ENCODE data around the gene CCND1.

The CCND1 gene

DNA sequence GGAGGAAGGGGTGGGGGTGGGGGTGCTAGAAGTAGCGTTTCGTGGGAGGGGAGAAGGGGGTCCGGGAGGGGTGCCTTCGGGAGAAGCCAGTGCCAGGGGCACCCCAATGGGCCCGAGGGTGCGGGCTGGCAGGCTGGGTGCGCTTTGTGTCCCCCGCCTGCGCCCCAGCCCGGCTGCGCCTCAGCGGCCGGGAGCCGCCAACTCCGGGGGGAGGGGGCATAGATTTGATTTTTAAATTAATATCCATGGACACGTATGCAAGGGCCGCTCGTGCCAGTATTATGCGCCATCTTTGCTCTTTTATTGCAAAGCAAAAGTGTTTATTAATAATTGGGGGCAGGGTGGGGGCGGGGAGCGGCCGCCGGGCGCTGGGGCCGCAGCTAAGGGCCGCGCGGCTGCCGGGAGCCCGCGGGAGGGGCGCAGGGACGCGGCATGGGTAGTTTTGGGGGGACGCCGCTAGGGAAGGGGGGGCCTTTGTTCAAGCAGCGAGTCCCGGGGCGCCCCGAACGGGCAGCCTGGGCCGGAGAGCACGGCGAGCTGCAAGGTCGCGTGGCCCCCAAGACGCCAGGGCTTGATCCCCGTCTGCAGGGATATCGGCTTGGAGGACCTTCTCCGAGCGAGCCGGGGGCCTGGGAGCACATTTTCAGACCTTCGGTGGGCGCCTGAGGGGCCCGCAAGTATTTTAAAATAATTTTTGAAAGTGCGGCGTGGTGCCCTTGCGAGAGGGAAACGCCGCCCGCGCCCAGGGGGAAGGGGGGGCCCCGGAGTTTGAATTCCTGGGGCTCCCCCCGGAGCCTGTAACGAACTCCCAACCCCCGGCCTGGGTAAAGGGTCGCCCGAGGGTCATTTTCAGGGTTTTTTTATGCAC, 959 bp downstream of the CCND1 start:
- DNase-seq (ENCODE audit: insufficient read length, low spot score) (no peak), FAIRE-seq (no peak)
- TF ChIP-seq POLR2A (IDR thresholded peaks at IDR 0.05; ENCODE audit: low read depth, low read length): no peak

DNA sequence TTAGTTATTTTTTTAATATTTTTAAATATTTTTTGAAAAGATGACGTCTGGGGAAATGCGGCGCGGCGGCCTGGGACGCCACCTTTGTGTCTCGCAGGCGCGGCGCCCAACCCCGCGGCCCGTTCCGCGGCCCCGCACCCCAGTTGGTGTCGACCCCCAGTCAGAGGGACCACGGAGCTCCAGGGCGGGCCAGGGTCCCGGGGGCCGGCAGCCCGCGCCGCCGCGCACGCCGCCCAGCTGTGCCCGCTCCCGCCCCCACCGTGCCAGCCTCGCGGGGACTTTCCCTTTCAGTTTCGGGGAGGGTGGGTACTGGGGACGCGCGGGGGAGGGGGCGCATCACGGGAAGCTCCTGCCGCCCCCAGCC, 1.6 kb downstream of the CCND1 start:
- TF ChIP-seq POLR2A (IDR thresholded peaks at IDR 0.05; ENCODE audit: low read depth, low read length): no peak
- no peak for DNase-seq (ENCODE audit: insufficient read length, low spot score)
- no peak for FAIRE-seq

DNA sequence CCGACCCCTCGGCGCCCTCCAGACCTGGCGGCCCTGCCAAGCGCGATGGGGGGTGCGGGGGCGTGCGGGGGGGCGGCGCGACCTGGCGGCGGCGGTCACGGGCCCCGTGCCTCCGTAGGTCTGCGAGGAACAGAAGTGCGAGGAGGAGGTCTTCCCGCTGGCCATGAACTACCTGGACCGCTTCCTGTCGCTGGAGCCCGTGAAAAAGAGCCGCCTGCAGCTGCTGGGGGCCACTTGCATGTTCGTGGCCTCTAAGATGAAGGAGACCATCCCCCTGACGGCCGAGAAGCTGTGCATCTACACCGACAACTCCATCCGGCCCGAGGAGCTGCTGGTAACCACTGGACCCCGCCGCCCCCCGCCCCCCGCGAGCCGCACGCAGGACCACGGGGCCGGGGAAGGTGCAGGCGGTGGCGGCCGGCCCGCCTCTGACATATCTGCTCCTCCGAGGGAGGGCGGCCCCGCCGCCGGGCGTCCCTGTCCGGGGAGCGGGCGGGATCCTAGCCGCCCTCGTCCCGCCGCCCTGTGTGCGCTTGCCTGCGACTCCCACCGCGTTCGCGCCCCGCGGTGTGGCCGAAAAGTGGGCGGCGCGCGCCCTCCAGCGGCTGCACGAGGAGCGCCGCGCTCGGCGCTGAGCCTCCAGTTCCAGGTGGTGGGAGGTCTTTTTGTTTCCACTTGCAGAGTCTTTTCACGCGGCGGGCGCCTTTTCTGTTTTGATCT, 2.1 kb downstream of the CCND1 start:
- FAIRE-seq: no peak

DNA sequence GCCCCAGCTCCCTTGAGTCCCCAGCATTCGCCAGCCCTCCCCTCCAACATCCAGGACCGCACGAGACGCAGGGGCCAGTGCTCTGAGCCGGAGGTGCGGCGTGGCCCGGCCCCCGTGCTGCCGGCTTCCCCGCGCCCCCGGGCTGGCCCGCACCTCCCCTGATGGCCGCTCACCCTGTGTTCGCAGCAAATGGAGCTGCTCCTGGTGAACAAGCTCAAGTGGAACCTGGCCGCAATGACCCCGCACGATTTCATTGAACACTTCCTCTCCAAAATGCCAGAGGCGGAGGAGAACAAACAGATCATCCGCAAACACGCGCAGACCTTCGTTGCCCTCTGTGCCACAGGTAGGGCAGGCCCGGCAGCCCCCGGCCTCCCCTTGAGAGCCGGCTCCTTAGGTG, 2.7 kb downstream of the CCND1 start:
- TF ChIP-seq POLR2A (IDR thresholded peaks at IDR 0.05; ENCODE audit: low read depth, low read length): no peak
- DNase-seq (ENCODE audit: insufficient read length, low spot score) (no peak), FAIRE-seq (no peak)

More for the DNA sequence above, 2.1 kb downstream of the CCND1 start:
- peak; percentile 53 for DNase-seq (ENCODE audit: insufficient read length, low spot score)
- TF ChIP-seq POLR2A (IDR thresholded peaks at IDR 0.05; ENCODE audit: low read depth, low read length): 0 out of 2 replicates have a peak, but pooled peaks have one; percentile 9

DNA sequence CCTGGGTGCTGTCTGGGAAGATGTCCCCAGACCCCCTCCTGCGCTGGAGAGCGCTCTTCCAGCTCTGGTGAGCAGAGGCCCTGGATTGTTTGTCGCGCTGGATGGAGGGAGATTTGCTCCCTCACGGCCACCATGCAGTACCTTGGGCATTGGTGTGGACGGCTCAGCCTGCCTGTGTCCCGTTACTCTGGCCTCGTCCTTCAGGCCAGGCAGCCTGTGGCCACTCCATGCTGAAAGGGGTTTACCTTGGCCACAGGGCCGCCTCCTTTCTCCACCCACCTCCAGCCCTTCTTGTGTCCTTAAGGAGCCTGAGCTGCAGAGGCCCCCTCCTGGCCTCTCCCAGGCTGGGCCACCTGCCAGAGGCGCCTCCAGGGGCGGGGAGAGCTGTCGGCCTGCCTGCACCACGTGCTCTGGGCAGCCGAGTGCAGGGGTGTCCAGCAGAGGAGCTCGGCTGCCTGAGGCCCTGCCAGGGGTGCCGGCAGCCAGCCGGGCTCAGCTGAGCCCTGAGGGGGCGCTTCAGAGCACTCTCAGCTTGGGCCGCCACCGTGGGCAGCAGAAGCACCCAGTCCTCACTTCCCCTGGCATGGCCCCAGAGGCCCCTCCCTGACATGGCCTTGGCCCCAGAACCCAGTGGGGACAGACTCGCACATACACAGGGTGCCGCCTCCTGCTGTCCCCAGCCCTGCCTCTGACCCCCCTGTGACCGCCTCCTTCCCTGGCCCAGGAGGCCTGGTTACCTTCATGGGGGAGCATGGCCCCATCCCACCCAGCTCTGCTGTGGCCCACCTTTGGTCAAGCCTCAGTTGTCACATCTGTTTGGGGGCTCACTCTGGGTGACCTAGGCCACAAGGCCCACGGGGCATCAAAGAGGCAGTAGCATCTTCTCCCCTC, 3.4 kb downstream of the CCND1 start:
- FAIRE-seq (no peak), DNase-seq (ENCODE audit: insufficient read length, low spot score) (peak; percentile 63)
- TF ChIP-seq POLR2A (IDR thresholded peaks at IDR 0.05; ENCODE audit: low read depth, low read length): peak; percentile 16; the same call in 1 of the 2 replicates

DNA sequence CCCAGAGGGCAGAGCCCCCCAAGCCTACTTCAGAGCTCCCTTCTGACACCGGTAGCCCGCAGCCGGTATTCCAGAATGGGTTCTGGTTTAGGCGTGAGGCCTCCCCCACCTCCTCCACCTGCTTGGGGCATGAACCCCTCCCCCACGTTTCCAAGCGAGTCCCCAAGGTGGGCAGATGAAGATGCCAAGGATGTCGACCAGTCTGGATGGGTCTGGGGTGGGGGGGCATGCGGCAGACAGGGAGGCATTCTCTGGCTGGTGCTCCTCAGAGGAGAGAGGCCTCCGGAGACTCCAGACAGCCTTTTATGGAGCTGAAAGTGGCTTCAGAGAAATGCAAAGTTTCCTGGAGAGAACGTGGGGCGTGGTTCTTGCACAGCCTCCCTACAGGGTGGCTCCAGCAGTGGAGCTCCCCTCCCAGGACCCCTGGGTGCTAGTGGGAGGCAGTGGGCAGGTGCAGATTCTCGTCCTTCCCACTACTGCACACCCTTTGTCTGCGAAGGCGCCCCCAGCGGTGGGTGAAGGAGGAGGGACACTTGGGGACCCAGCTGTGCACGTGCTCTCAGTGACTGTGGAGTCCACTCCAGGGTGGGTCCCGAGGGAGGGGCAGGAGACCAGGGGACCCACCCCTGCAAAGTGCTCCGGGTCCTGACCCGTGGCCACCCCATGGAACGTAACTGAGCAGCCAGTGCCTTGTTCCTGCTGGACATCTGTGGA, 4.2 kb downstream of the CCND1 start:
- no peak for TF ChIP-seq POLR2A (IDR thresholded peaks at IDR 0.05; ENCODE audit: low read depth, low read length)
- FAIRE-seq (no peak), DNase-seq (ENCODE audit: insufficient read length, low spot score) (no peak)

DNA sequence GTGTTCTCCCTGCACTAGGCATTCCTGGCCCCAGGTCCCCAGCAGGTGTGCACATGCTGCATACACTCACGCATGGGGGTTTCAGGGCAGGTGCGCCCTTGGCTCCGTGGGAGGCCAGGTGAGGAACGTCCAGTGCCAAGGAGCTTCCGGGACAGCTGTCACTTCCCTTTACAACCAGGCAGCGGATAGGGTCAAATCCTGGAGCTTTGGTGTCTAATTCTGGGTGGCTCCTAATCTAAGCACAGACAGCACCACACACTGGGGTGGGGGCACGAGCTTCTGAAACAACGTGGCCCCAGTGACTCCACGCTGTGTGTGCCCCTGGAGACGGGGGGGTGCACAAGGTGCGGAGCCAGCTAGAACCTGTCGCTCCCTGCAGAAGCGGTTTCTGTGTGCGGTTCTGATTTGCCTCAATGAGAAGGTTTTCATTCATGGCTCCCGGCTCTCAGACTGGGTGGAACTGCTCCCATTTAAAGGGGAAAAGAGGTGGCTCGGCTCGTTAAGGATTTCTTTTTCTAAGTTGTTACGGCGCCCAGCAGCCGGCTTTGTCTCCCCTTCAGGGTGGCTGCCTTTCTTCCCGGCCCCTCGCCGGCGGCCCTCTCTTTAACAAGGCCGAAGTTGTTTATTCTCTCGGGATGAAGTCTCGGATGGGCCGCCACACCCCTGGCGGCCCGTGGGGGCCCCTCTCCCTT, 5.0 kb downstream of the CCND1 start:
- no peak for FAIRE-seq
- no peak for DNase-seq (ENCODE audit: insufficient read length, low spot score)
- no peak for TF ChIP-seq POLR2A (IDR thresholded peaks at IDR 0.05; ENCODE audit: low read depth, low read length)

DNA sequence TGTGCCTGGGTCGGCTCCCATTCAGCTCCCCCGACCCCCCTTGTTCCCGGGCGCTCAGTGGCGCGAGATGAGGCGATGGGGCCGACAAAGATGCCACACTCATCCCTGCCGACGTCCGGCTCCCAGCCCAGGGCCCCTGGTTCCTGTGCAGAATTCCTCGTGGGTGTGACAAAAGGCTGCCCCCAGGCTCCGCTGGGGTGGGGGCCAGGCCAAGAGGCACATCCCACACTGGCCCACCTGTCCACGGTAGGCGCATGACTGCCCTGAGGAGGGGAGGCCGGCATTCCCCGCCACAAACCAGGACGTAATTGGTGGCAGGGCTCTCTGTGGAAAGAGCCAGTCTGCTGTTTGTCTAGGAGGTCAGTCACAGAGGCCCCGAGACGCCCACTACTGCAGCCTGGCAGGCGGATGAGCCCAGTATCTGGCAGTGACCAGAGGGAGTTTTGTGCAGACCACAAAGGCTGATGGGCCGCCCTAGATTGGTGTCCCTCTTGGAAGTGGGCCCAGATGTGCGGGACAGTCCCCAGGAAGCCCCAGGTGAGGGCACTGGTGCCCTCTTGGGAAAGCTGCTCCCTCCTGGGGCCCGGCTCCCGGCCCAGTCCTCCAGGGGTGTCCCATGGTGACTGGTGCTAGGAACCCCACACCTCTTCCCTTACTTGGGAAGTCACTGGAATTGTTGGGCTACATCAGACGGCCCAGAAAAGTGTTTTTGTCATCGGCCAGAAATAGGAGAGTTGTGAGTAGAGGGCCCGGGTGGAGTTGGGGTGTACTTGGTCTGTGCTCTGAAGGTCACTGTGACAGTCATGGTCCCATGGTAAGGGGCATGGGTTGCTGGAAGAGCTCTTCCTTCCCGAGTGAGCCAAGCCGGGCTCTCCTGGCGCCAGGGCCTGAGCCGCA, 5.8 kb downstream of the CCND1 start:
- FAIRE-seq (no peak), DNase-seq (ENCODE audit: insufficient read length, low spot score) (no peak)
- TF ChIP-seq POLR2A (IDR thresholded peaks at IDR 0.05; ENCODE audit: low read depth, low read length): no peak

DNA sequence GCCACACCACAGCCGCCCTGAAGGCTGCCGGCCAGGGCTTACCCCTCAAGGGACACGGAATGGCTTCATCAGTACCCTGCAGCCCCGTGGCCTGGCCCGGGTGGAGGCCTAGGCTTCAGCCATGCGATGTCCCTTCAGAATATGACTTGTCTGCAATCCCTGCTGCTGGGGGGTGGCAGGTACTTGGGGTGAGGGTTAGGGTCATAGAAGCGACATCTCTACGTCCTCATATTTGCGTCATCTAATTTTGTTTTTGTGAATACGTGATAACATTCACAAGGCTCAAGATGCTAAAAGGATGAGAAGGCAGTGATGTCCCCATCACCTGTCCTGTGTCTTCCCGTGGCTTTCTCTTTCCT, 6.4 kb downstream of the CCND1 start:
- FAIRE-seq (no peak), DNase-seq (ENCODE audit: insufficient read length, low spot score) (no peak)
- no peak for TF ChIP-seq POLR2A (IDR thresholded peaks at IDR 0.05; ENCODE audit: low read depth, low read length)

DNA sequence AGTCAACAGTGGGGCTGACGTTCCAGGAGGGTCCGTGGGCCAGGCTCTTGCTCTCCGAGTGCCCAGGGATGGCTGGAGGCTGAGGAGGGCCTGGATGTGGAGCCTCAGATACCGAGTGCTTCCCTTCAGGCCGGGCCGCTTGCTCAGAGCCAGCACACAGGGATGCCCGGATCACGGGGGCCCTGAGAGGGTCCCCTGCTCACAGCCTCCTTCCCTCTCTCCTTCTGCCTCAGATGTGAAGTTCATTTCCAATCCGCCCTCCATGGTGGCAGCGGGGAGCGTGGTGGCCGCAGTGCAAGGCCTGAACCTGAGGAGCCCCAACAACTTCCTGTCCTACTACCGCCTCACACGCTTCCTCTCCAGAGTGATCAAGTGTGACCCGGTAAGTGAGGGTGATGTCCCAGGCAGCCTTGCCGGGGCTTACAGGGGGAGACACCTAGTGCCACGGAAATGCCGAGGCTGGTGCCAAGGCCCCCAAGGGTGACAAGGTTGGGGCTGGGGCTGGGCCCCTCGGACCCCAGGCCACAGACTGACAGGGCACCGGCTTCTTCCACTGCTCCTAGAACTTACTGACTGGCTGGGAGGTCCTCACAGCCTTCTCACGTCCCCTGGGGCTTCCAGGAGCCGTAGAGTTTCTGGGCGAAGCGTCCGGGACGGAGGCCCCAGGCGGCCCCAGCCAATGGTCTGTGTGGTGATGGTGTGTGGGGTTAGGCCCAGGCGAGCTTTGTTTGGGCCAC, 7.0 kb downstream of the CCND1 start:
- FAIRE-seq (no peak), DNase-seq (ENCODE audit: insufficient read length, low spot score) (no peak)
- no peak for TF ChIP-seq POLR2A (IDR thresholded peaks at IDR 0.05; ENCODE audit: low read depth, low read length)

Data from H54 (cell line).